Peyer's patch (tissue), 4 donors: ENCODE results near the gene ASB8. TPM values are rescaled to one million over a fixed set of nuclear protein-coding genes. Genes with fewer than 3 reads are reported as not detected.
"Not testable (repeated sequence)": the region's sequence is repeated elsewhere in the genome, so short reads cannot be mapped to it uniquely, and the experiment has no call there.

Experiments
- DNase-seq, 3 donors: peaks; one replicate each; pipeline ENCODE4 v3.0.0-alpha.2; 2017 to 2019
- H3K27ac ChIP-seq, 4 donors: fragments of 200-600 bp; sonication (generic); one replicate each; pipeline ENCODE4 v1.5.1; 2016 to 2019
- H3K27me3 ChIP-seq, 2 donors: fragments of 200-600 bp; sonication (generic); one replicate each; pipeline ENCODE4 v1.5.1; 2019
- H3K36me3 ChIP-seq, 3 donors: fragments of 200-600 bp; sonication (generic); one replicate each; pipeline ENCODE4 v1.5.1; 2016 to 2019
- H3K4me1 ChIP-seq, 4 donors: fragments of 200-600 bp; sonication (generic); one replicate each; pipeline ENCODE4 v1.5.1; 2016 to 2019
- H3K4me3 ChIP-seq, 4 donors: fragments of 200-600 bp; sonication (generic); 1 replicate in 3 of 4; 2 replicates in 1 of 4; pipeline ENCODE4 v1.5.1; 2016 to 2019; ENCODE audit warnings: mild to moderate bottlenecking in 1 of 4
- H3K9me3 ChIP-seq, 4 donors: fragments of 200-600 bp; sonication (generic); one replicate each; pipeline ENCODE4 v1.5.1; 2016 to 2019; ENCODE audit warnings: mild to moderate bottlenecking in 1 of 4
- CTCF ChIP-seq, 6 experiments: fragments of 450-650 bp in 4 of 6; fragments of 200-600 bp in 2 of 6; sonication (generic) in 1 of 6; IDR thresholded peaks; one replicate each; pipeline ENCODE4 v1.5.1; 2017 to 2019; ENCODE audit warnings: antibody characterized with exemption in 6 of 6, mild to moderate bottlenecking in 3 of 6, moderate library complexity in 1 of 6
- POLR2A ChIP-seq, 2 donors: fragments of 450-650 bp; IDR thresholded peaks; one replicate each; pipeline ENCODE4 v1.5.1; 2017; ENCODE audit warnings: antibody characterized with exemption in 2 of 2, mild to moderate bottlenecking in 2 of 2, moderate library complexity in 2 of 2
- total RNA-seq, 4 donors: library from RNA; depleted of rRNA; stranded (reverse); fragments of >200 nt; gene quantifications; one replicate each; pipeline ENCODE4 v1.1.0, GENCODE V29; 2016

Gene ASB8
- total RNA-seq, 4 donors from 2014 or later = 16.5 to 40.8 (median 33.7) TPM

GRCh38 chr12:48160807-48161206, 3.5 kb upstream of the ASB8 start:
- Histone ChIP-seq H3K9me3 (no peaks in the 10 kb centered on the region), H3K4me3 (no peak overlapping the region), H3K4me1 (peaks cover 0 to 8% (median 3%) of the 10 kb centered on the region in 4 donors), H3K27me3 (no peaks in the 10 kb centered on the region), H3K36me3 (no peaks in the 10 kb centered on the region), H3K27ac (no peak overlapping the region)
- TF ChIP-seq POLR2A (IDR thresholded peaks at IDR 0.05) (no peak), CTCF (IDR thresholded peaks at IDR 0.05) (no peak)
- no peak for DNase-seq

- Histone ChIP-seq H3K36me3 (no peaks in the 10 kb centered on the region), H3K27me3 (no peaks in the 10 kb centered on the region), H3K27ac (no peak overlapping the region), H3K4me1 (peaks cover 0 to 10% (median 3%) of the 10 kb centered on the region in 4 donors), H3K4me3 (no peak overlapping the region), H3K9me3 (no peaks in the 10 kb centered on the region)
- DNase-seq = no peak
- no peak for TF ChIP-seq CTCF (IDR thresholded peaks at IDR 0.05)
- no peak for TF ChIP-seq POLR2A (IDR thresholded peaks at IDR 0.05)
These were observed 2.7 kb upstream of the ASB8 start for GRCh38 chr12:48160046-48160445.

GRCh38 chr12:48157889-48158370, 615 bp upstream of the ASB8 start:
- Histone ChIP-seq H3K9me3 (no peaks in the 10 kb centered on the region), H3K36me3 (peaks cover 0 to 9% (median 0%) of the 10 kb centered on the region in 3 donors), H3K4me3 (peak overlapping the region; percentile 60 to 95 (median 84)), H3K4me1 (peaks cover 0 to 10% (median 3%) of the 10 kb centered on the region in 4 donors), H3K27ac (peak overlapping the region; percentile 82 to 89 (median 88)), H3K27me3 (no peaks in the 10 kb centered on the region)
- DNase-seq = no peak
- TF ChIP-seq CTCF (IDR thresholded peaks at IDR 0.05) (no peak), POLR2A (IDR thresholded peaks at IDR 0.05) (no peak)

GRCh38 chr12:48156652-48157017, 680 bp downstream of the ASB8 start:
- no peak for DNase-seq
- peak overlapping the region; percentile 60 to 95 (median 84) for H3K4me3 ChIP-seq
- TF ChIP-seq CTCF (IDR thresholded peaks at IDR 0.05) (no peak), POLR2A (IDR thresholded peaks at IDR 0.05) (no peak)
- H3K27ac ChIP-seq = peak overlapping the region; percentile 82 to 89 (median 88)
- H3K4me1 ChIP-seq = peaks cover 0 to 10% (median 3%) of the 10 kb centered on the region in 4 donors
- H3K36me3 ChIP-seq = peaks cover 0 to 22% (median 0%) of the 10 kb centered on the region in 3 donors
- H3K9me3 ChIP-seq = no peaks in the 10 kb centered on the region
- no peaks in the 10 kb centered on the region for H3K27me3 ChIP-seq

- not testable (repeated sequence) for H3K4me1 ChIP-seq, H3K9me3 ChIP-seq, H3K27me3 ChIP-seq, H3K27ac ChIP-seq, DNase-seq, H3K4me3 ChIP-seq
- peaks cover 0 to 31% (median 0%) of the 10 kb centered on the region in 3 donors for H3K36me3 ChIP-seq
These were observed 1.5 kb downstream of the ASB8 start for GRCh38 chr12:48155786-48156185.

- H3K36me3 ChIP-seq = peaks cover 0 to 73% (median 0%) of the 10 kb centered on the region in 3 donors
- H3K4me1 ChIP-seq = peaks cover 0 to 6% (median 1%) of the 10 kb centered on the region in 4 donors
These were observed 6.1 kb downstream of the ASB8 start for GRCh38 chr12:48151103-48151771.

More at GRCh38 chr12:48151103-48151771, 6.1 kb downstream of the ASB8 start:
- no peak overlapping the region for H3K4me3 ChIP-seq
- no peak for DNase-seq
- H3K9me3 ChIP-seq = no peaks in the 10 kb centered on the region
- no peaks in the 10 kb centered on the region for H3K27me3 ChIP-seq
- TF ChIP-seq POLR2A (IDR thresholded peaks at IDR 0.05) (no peak), CTCF (IDR thresholded peaks at IDR 0.05) (no peak)
- no peak overlapping the region for H3K27ac ChIP-seq
